ENCODE data around the gene RYK. TPM values are rescaled to one million over a fixed set of nuclear protein-coding genes. Genes with fewer than 3 reads are reported as not detected.

RYK gene
- total RNA-seq, 4 donors from 2014 or later, result 29.3 to 75.5 (median 39.1) TPM

GRCh38 chr3:134110963-134111362 is 139.7 kb downstream of the RYK start:
- TF ChIP-seq CTCF (IDR thresholded peaks at IDR 0.05) (no peak), POLR2A (IDR thresholded peaks at IDR 0.05) (no peak)
- H3K27me3 ChIP-seq, result no peaks in the 10 kb centered on the region
- H3K4me1 ChIP-seq, result no peaks in the 10 kb centered on the region
- H3K27ac ChIP-seq, result no peak overlapping the region
- H3K36me3 ChIP-seq, result no peaks in the 10 kb centered on the region
- intact Hi-C loops (cut with DNase I), result no loop called here
- no peak overlapping the region for H3K4me3 ChIP-seq
- DNase-seq, result no peak
- H3K9me3 ChIP-seq, result peaks cover 0 to 3% (median 0%) of the 10 kb centered on the region in 3 donors
- 82 to 83% methylated on average over 2 of the region's 2 CpGs for WGBS, 2 donors

Other genes with a start within 250 kb of the RYK start
- 10 to 100 TPM in 1 of 4 donors, 1 to 10 TPM in 3; 3.3 to 18.9 (median 6.0) TPM for gene SLCO2A1, start 220.9 kb downstream of the RYK start, total RNA-seq
- 10 to 100 TPM; 54.5 to 99.0 (median 59.1) TPM for gene AMOTL2, start 123.6 kb upstream of the RYK start, total RNA-seq
- gene ANAPC13, start 235.1 kb upstream of the RYK start, total RNA-seq, result 10 to 100 TPM; 20.7 to 38.7 (median 26.0) TPM
- gene CEP63, start 235.2 kb upstream of the RYK start, total RNA-seq, result 10 to 100 TPM in 3 of 4 donors, 1 to 10 TPM in 1; 7.7 to 18.1 (median 14.4) TPM

Data from esophagus squamous epithelium (tissue), 5 donors.